HG03097 (cell line): ENCODE results near the gene RNF180.
"Not testable (repeated sequence)": the region's sequence is repeated elsewhere in the genome, so short reads cannot be mapped to it uniquely, and the experiment has no call there.

Experiments used
- ATAC-seq: cut with Tn5 transposase; IDR thresholded peaks from one replicate; pipeline ENCODE4 v1.9.1; 2021; ENCODE audit not compliant: unreplicated experiment, low FRiP score

Gene RNF180

DNA sequence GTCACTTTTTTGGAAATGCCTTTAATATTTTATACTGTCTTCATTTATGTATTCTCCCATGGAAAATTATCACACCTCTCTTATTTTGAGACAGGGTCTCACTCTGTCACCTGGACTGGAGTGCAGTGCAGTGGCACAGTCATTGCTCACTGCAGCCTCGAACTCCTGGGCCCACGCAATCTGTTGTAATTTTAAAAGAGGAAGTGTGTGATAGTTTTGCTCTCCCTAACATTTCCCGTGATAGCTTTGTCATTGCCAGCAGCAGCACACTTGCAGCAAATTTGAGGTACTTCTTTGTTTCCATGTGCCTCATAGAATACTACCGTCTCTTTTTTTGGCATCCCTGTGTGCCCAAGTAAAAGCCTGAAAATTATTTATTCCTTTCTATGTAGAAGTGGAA, 103.5 kb downstream of the RNF180 start:
- ATAC-seq: no peak

DNA sequence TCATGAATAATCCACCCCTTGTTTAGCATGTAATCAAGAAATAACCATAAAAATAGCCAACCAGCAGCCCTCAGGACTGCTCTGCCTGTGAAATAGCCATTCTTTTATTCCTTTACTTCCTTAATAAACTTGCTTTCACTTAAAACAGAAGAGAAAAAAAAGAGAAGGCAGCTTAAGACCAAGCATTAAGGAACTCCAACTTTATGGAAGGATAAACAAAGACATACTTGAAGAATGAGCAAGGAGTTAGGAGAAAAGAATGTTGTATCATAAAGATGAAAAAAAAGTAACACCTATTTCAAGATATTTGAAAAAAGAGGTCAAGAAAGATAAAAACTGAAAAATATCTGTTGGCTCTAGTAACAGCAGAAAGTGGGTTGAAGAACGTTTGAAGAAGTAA, 107.6 kb downstream of the RNF180 start:
- no peak for ATAC-seq

DNA sequence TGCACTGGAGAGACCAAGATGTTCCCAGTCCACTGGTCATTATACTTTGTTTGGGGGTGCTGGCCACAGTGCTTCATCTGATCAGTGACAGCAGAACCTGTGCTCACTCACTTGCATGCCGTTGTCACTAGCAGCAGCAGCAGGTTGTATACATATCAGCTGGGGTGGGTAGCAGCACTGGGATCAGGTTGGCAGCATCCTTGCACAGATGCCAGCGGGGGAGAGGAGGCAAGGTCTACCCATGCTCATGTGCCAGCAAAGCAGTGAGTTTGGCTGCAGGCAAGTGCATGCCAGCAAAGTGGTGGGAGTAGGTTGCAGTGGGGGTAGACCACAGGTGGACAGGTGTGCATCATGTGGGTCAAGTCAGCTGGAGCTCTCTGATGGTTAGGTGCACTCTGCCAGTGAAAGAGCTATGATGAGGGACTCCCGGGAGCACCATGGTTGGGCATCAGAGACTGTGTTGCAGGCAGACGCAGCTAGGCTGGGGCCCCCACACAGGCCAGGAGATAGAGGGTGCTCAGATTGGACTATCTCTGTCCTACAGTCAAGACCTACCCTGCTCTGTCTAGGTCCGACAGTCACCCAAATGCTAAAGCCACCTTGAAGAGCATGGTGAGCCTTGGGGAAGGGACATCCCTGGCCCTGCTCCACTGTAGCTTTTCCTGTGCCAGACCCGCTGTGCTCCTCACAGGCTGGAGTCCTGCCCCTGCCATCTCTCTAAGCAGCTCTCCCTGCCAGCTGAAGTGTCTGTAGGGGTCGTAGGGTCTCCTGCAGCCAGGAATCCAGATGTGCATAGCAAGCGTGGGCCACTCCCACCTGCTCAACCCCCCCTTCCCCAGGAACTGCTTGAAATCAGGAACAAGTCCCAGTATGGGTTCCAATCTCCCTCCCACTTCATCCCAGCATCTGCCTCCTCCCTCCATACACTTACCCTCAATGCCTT, 119.8 kb downstream of the RNF180 start:
- ATAC-seq: no peak

DNA sequence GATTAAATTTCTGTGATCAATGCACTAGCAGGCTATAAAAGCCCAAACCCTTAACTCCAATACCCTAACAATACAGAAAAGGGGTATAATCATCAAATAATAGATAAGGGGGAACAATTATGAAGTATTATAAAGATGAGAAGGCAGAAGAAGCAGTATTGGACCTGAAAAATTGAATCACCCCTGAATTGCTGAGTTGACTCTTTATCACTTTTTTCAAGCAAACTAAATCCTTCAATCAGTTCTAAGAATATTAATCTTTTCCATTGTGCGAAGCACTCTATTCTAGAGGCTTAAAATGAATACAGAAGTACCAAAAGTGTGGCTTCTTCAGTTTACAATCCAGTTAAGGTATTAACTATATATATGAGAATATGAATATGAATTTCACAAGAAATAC, 120.7 kb downstream of the RNF180 start:
- ATAC-seq: no peak

DNA sequence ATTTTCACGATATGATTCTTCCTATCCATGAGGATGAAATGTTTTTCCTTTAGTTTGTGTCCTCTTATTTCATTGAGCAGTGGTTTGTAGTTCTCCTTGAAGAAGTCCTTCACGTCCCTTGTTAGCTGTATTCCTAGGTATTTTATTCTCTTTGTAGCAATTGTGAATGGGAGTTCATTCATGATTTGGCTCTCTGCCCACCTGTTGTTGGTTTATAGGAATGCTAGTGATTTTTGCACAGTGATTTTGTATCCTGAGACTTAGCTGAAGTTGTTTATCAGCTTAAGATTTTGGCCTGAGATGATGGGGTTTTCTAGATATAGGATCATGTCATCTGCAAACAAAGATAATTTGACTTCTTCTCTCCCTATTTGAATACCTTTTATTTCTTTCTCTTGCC, 122.9 kb downstream of the RNF180 start:
- ATAC-seq: not testable (repeated sequence)

DNA sequence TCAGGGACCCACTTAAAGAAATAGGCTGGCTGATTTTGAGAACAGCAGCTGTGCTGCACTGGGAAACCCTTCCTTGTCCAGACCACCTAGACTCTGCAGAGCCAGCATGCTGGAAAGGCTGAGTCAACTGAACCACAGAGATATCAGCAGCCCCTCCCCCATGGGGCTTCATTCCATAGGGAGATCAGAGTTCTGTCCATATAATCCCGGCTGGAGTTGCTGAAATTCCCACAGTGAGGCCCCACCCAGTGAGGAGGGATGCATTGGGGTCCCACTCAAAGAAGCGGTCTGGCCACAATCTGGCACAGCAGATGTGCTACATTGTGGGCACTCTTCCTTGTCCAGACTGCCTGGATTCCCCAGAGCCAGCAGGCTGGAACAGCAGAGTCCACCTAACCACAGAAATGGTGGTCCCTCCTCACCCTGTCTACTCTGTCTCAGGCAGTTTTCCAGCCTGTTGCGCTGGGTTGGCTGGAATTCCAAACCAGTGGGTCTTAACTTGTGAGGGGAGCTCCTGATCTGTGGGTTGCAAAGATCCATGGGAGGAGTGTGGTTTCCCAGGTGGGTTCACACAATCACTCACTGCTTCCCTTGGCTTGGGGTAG, 127.1 kb downstream of the RNF180 start:
- no peak for ATAC-seq

DNA sequence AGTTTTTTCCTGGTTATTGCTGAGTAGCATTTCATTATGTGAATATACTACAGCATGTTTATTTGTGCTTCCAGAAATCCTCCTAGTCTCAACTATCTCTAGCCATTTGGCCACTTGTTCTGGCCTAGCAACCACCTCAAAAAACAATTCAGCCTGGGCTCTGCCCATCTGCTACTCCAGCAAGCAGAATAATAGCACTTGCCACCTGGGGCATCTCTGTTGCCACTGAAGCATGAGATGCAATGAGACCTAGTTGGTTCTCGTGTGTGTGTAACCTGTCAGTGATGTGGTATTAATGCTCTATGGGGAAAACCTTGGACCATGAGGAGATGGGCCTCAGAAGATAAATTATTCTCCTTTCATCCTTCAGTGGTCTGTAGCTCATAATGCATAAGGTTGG, 129.5 kb downstream of the RNF180 start:
- no peak for ATAC-seq

DNA sequence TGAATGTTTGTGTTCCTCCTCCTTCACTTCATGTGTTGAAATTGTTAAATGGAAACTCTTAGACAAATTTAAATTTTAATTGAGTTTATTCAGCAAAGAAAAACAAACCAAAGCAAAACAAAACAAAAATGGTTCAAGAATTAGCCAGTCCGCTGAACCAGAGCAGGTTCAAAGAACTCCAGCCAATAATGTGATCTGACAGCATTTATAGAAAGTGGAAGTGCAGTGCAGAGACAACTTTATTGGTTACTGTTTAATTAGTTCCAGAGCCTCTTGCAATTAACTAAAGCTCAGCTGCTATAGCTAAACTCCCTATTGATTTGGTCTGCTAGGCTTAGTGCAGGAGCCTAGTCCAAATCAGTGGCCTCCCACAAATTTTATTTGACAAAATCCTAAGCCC, 132.9 kb downstream of the RNF180 start:
- no peak for ATAC-seq

DNA sequence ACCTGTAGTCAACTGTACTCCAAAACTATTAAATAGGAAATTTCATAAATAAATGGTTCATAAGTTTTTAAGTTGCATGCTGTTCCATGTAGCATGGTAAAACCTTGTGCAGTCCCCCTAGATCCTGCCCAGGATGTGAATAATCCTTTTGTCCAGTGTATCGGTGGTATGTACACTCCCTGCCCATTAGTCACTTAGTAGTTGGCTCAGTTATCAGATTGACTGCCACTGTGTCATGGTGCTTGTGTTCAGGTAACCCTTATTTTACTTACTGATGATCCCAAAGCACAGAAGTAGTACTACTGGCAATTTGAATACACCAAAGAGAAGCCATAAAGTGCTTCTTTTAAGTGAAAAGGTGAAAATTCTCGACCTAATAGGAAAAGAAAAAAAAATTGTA, 134.2 kb downstream of the RNF180 start:
- no peak for ATAC-seq

DNA sequence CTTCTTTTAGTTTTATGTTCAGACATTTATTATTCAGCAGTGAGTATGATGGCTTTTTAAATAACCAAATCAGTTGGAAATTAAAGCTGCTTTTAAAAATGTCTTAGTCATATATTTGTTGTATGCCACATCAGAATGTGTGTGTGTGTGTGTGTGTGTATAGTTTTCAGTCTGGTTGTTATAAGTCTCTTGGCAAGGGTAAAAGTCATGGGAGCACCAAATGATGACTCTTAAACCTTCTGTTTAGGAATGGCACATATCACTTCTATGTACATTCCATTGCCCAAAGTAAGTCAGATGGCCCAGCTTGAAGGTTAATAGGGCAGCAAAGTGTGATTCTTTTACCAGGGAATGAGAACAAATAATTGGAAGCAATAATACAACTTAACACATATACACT, 135.9 kb downstream of the RNF180 start:
- ATAC-seq: no peak

DNA sequence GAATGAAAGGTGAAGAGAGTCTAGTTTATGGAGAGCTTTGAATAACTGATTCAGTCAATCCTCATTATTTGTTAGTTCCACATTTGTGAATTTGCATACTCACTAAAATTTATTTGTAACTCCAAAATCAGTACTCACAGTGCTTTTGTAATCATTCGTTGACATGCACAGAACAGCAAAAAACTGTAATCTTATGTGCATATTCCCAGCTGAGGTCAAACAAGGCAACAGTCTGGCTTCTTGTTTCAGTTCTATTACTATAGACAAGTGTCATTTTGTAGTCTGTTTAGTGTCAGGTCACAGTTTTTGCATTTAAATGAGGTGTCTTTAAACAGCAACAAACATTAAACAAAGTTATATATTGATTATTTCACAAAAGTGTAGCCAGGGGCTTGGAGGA, 142.5 kb downstream of the RNF180 start:
- no peak for ATAC-seq

DNA sequence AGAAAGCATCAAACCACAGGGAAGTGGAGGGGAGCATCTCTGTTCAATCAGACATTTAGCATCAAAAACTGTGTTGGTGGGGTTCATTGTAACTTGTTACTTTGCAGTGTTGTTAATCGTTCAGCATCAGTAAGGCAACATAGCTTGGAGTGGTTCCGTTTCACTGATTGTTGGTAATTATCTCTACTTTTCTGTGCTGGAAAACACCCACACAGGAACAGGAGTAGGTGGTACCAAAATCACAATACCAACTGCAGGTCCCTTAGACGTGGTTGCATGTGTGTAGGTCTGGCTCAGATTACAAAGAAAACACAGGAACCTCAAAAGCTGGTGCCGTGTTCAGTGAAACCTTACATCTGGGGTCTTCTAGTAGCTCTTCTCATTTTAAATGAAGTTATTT, 146.8 kb downstream of the RNF180 start:
- no peak for ATAC-seq

DNA sequence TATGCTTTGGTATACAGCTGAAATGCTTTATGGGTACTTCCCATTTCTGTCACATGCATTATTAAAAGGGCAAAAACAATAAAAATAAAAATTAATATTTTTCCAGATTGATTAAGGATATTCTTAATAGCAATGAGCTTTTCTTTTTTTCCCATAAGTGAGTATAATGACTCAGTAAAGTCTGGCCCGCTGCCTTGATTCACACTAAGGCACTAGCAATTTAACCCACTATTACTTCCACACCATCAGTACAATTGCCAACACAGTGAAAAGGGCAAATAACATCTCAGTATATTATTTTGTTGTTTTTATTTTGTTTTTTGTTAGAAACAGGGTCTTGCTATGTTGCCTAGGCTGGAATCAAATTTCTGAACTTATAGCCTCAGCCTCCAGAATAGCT, 150.1 kb downstream of the RNF180 start:
- ATAC-seq: no peak

DNA sequence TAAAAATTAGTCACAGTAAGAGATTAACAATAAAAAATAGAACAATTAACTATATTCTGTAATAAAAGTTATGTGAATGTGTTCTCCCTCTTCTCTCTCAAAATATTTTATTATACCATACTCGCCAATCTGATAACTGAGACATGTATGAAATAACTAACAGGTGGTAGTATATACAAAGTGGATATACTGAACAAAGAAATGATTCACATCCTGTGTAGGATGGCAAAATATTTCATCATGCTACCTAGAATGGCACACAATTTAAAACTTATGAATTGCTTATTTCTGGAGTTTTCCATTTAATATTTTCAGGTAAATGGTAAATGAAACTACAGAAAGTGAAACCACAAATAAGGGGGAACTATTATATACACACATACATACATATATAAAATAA, 152.5 kb downstream of the RNF180 start:
- ATAC-seq: no peak

DNA sequence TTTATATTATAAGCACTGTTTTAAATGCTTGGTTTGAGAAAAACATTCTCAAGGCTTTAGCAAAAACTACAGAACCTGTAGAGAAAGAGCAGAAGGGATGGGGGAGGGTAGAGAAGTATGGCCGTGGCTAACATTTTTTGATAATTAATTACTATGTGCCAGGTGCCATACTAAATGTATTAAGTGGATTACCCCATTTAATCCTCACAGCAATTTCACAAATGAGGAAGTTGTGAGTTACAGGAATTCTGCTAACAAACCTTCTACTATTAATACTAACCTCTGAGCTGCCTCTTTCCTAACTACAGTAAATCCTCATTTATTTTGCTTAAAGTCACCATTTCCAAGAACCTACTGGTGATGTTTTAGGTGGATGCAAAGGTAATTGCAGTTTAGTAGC, 157.9 kb downstream of the RNF180 start:
- no peak for ATAC-seq

DNA sequence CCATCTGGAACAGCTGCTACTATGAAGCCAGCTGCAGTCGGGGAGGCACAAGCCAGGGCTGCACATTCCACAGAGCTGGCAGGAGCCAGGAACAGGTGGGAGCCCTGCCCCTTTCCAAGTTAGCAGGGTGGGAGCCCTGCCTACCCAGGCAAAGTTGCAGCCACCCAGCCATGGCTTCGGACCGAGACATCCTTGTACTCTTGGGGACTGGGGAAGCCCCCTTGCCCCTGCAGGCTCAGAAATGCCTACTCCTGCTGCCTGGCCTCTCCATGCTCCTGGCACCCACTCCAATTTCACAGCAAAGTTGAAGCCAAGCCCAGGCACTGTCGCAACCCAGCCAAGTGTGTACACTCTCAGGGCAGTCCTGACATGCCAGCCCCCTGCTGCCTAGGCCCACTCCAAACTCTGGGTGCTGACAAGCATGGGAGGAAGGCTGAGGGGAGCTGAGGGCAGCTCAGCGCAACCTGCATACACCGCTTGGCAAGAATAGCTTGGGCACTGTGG, 165.1 kb downstream of the RNF180 start:
- no peak for ATAC-seq

DNA sequence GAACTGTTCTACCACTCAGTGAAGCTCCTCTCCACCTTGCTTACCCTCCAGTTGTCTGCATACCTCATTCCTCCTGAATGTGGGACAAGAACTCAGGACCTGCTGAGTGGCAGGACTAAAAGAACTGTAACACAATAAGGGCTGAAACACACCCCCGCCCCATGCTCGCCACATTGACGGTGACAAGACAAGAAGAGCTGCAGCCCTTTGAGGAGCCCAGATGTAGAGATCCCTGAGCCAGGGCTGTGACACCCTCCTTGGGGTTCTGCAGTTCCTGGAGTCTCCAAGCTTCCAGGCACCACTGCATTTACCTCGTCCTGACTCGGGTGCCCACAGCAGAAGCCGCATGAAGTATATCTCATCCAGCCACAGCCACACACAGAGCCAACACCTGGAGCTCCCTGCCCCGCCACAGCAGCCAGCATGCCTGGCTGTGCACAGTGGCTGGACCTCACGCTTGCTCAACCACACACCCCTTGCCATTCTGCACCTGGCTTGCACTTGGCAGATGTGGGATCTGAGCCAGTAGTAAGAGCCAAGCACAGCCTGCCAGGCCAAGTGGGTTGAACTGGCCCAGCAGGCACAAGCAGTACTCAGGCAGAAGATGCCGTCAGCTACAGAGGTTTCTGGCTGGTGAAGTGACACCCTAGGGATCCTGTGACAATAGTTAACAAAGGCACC, 166.1 kb downstream of the RNF180 start:
- ATAC-seq: no peak

DNA sequence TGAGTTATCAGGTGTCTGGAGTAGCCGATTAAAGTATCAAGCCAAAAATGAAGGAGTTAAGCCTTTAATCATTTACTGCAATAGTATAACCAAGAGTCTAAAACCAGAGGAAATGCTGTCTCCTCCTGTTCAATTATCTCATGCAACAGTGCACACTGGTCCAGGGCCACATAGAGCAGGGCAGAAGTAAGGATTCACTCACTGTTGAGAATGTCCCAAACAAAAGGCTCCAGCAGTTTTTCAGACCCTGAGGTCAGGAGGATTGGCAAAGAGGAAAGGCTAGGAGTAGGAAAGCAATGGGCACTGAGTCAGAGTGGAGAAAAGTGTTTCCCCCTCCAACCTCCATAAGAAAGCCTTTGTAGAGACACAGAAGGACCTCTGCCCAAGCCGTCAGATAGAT, 168.2 kb downstream of the RNF180 start:
- ATAC-seq: no peak

DNA sequence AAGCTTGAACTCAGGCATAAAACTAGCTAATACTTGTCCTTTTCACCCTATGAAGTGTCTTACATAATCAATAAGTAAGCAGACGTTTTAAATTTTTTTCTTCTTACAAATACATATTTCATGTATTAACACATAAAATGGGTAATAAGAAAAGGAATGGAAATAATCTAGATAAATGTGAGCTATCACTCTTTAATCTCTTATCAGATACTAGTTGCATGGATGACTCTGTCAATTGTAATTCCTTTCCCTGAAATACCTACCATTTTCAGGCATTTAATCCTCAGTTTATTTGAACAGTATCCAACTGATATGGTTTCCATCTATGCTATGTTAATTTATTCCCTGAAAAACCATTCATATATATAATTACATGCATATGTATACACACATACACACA, 174.1 kb downstream of the RNF180 start:
- no peak for ATAC-seq

DNA sequence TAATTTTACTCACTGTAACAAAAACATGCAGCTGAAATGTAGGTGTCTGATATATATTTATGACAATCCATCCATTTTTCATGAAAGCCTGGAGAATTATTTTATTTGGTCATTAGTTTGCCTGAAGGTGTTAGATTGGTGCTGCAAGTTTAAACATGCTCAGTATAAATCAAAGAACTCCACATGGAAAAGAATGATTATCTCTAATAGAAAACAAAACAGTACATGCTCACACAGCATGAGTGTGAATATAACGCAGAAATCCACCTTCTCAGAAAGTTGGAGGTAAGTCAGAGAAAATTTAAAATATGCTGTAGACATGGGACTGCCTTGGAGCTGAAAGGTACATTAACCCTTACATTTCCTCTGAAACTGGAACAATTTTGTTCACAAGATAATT, 174.7 kb downstream of the RNF180 start:
- ATAC-seq: no peak

DNA sequence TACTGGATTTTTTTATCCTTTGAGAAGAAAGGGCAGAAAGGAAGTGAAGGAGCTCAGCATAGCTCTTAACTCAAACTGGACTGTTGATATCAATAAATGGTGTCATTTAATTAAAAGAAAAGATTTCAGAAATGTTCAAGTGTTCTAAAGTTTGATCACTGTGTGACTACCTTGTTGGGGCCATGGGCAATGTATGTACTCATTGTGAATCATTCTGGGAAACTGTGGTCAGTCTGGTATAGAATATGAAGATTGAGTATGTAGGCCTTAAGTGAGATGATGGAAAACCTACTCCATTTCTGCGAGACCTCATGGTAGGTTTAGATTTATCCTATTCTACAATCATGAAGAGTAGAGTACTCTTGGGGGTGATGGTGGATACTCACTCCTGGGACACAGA, 175.7 kb downstream of the RNF180 start:
- ATAC-seq: no peak
